K562 (cell line): ENCODE measurements around the gene AJM1. TPM values are rescaled to one million over a fixed set of nuclear protein-coding genes. Genes with fewer than 3 reads are reported as not detected.
A peak's percentile ranks its signal among the peaks of the same experiment; 100 is the strongest.

Experiments
- AFF4 ChIP-seq: sonication (generic); formaldehyde crosslinking; IDR thresholded peaks from 2 replicates; pipeline ENCODE4 v1.8.0; 2023; ENCODE audit warnings: mild to moderate bottlenecking, missing genetic modification reagents
- GTF2E2 ChIP-seq: fragments of 200-800 bp; sonication (Bioruptor generic); IDR thresholded peaks from 2 replicates; pipeline ENCODE4 v1.6.1; 2016; ENCODE audit warnings: missing genetic modification characterization, missing compliant biosample characterization
- HMGN3 ChIP-seq: IDR thresholded peaks from 2 replicates; pipeline ENCODE4 v1.6.1; 2011; ENCODE audit warnings: borderline replicate concordance, low read depth, mild to moderate bottlenecking, mixed read lengths, low read length; ENCODE audit not compliant: insufficient read length; ENCODE audit errors: extremely low read depth
- L3MBTL2 ChIP-seq: fragments of 450-650 bp; IDR thresholded peaks from 2 replicates; pipeline ENCODE4 v1.6.1; 2016; ENCODE audit warnings: mild to moderate bottlenecking, moderate library complexity
- NR3C1 ChIP-seq: sonication (generic); formaldehyde crosslinking; IDR thresholded peaks from 2 replicates; pipeline ENCODE4 v1.8.1; 2022; ENCODE audit warnings: missing genetic modification reagents
- POLR2G ChIP-seq: fragments of 200-400 bp; formaldehyde crosslinking; IDR thresholded peaks from 2 replicates; pipeline ENCODE4 v1.6.1; 2017; ENCODE audit warnings: low read depth, mild to moderate bottlenecking, antibody characterized with exemption, low read length, moderate library complexity
- RB1 ChIP-seq: fragments of 450-650 bp; IDR thresholded peaks from 2 replicates; pipeline ENCODE4 v1.6.1; 2017; ENCODE audit warnings: low read depth, mild to moderate bottlenecking
- RBBP5 ChIP-seq: fragments of 200-600 bp; sonication (generic); IDR thresholded peaks from 2 replicates; pipeline ENCODE4 v1.6.1; 2012; ENCODE audit warnings: borderline replicate concordance, mild to moderate bottlenecking, low read length, control low read depth, inconsistent platforms; ENCODE audit not compliant: insufficient read depth, poor library complexity, severe bottlenecking
- ZBTB49 ChIP-seq: sonication (generic); formaldehyde crosslinking; IDR thresholded peaks from 2 replicates; pipeline ENCODE4 v1.8.0; 2022; ENCODE audit warnings: missing genetic modification reagents, mild to moderate bottlenecking, borderline replicate concordance
- polyA plus RNA-seq, 8 experiments: library from polyadenylated mRNA; depleted of rRNA in 4 of 8; stranded (reverse) in 5 of 8; unstranded in 3 of 8; fragments of >200 nt; fragmentation: Nextera tagmentation in 2 of 8; fragmentation: Illumina TruSeq in 1 of 8; extraction: Ambion mirVana in 2 of 8; extraction: Trizol in 1 of 8; gene quantifications; 2 replicates each; pipeline versions ENCODE4 v1.2.1 to v1.2.3, GENCODE V29; 2011 to 2014; ENCODE audit warnings: inconsistent platforms in 1 of 8, missing spikeins in 1 of 8
- total RNA-seq, 7 experiments: library from RNA; depleted of rRNA in 6 of 7; stranded (reverse); fragments of >200 nt in 6 of 7; fragmentation: Illumina TruSeq in 2 of 7; extraction: Trizol in 2 of 7; gene quantifications; 2 replicates each; pipeline versions ENCODE4 v1.2.1 to v1.2.3, GENCODE V29; 2011 to 2021; ENCODE audit warnings: low replicate concordance in 1 of 7
- TF ChIP-seq, protein P1 (sequence below), 2 experiments: IDR thresholded peaks; 2 replicates each; pipeline ENCODE4 v1.6.1; 2012; ENCODE audit warnings: improper control_type of control experiment in 2 of 2, low read depth in 2 of 2, low read length in 2 of 2, borderline replicate concordance in 1 of 2

Gene AJM1
- total and polyA plus RNA-seq, 9 of the 15 experiments (the other 6 are each of a cell fraction or from before 2014, with no cell fraction given): 0.01 to 3.7 (median 0.65) TPM; not detected in 1

GRCh38 chr9:136808075-136808805, 34.0 kb upstream of the AJM1 start (continued):
- TF ChIP-seq, protein P1, sequence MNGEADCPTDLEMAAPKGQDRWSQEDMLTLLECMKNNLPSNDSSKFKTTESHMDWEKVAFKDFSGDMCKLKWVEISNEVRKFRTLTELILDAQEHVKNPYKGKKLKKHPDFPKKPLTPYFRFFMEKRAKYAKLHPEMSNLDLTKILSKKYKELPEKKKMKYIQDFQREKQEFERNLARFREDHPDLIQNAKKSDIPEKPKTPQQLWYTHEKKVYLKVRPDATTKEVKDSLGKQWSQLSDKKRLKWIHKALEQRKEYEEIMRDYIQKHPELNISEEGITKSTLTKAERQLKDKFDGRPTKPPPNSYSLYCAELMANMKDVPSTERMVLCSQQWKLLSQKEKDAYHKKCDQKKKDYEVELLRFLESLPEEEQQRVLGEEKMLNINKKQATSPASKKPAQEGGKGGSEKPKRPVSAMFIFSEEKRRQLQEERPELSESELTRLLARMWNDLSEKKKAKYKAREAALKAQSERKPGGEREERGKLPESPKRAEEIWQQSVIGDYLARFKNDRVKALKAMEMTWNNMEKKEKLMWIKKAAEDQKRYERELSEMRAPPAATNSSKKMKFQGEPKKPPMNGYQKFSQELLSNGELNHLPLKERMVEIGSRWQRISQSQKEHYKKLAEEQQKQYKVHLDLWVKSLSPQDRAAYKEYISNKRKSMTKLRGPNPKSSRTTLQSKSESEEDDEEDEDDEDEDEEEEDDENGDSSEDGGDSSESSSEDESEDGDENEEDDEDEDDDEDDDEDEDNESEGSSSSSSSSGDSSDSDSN (IDR thresholded peaks at IDR 0.05; ENCODE audit: borderline replicate concordance in 1 of 2, low read depth in 2 of 2, low read length in 2 of 2): peak in 1 of 2 experiments; percentile 49; a peak in 1 of 4 replicates
- TF ChIP-seq RBBP5 (peak; percentile 93), HMGN3 (peak; percentile 39), GTF2E2 (0 out of 2 replicates have a peak, but pooled peaks have one; percentile 8), ZBTB49 (CRISPR knock-in tag) (no peak), NR3C1 (no peak), L3MBTL2 (peak; percentile 49), POLR2G (peak; percentile 74), AFF4 (CRISPR knock-in tag) (0 out of 2 replicates have a peak, but pooled peaks have one; percentile 41), RB1 (0 out of 2 replicates have a peak, but pooled peaks have one; percentile 12)
